H1 (cell line): ENCODE results near the gene HSPA1L. TPM values are rescaled to one million over a fixed set of nuclear protein-coding genes. Genes with fewer than 3 reads are reported as not detected.
"Not testable (repeated sequence)": the region's sequence is repeated elsewhere in the genome, so short reads cannot be mapped to it uniquely, and the experiment has no call there.

Experiments
- CTCF ChIA-PET: fragments of 300-600 bp; sonication (Branson Sonifier 250); formaldehyde crosslinking; loops from one replicate; lab custom pipeline; 2021; ENCODE audit not compliant: partially characterized antibody; lab: Charles Lee
- POLR2A ChIA-PET: fragments of 300-600 bp; sonication (Branson Sonifier 250); formaldehyde crosslinking; loops from one replicate; lab custom pipeline; 2021; ENCODE audit warnings: inconsistent platforms; ENCODE audit not compliant: partially characterized antibody; lab: Charles Lee
- DNase-seq, 2 experiments: peaks; one replicate each; pipeline versions ENCODE4 v3.0.0 to v3.0.0-alpha.2; 2010 to 2022; ENCODE audit warnings: low spot score in 2 of 2, low read depth in 1 of 2, mixed read lengths in 1 of 2
- FAIRE-seq: peaks from 2 replicates; lab custom pipeline; 2011; peaks lifted over from hg19 to GRCh38; lab: Jason Lieb, UNC
- H2AFZ ChIP-seq: 2 replicates; pipeline ENCODE4 v1.8.1; 2012; ENCODE audit warnings: low read length, inconsistent platforms
- H2AK5ac ChIP-seq: 2 replicates; pipeline ENCODE4 v1.6.1; 2013; ENCODE audit warnings: low read depth, low read length
- H2BK120ac ChIP-seq: replicated peaks from 2 replicates; pipeline ENCODE3; 2013; ENCODE audit warnings: low read depth, low read length, inconsistent platforms
- H2BK12ac ChIP-seq: 2 replicates; pipeline ENCODE4 v1.6.1; 2013; ENCODE audit warnings: low read depth, low read length
- H2BK15ac ChIP-seq: 2 replicates; pipeline ENCODE4 v1.6.1; 2013; ENCODE audit warnings: low read length
- H2BK20ac ChIP-seq: 2 replicates; pipeline ENCODE4 v1.6.1; 2013; ENCODE audit warnings: low read length
- H2BK5ac ChIP-seq: 2 replicates; pipeline ENCODE4 v1.6.1; 2013; ENCODE audit warnings: low read depth, low read length
- H3K14ac ChIP-seq: 2 replicates; pipeline ENCODE4 v1.6.1; 2013; ENCODE audit warnings: inconsistent platforms; ENCODE audit not compliant: insufficient read length
- H3K18ac ChIP-seq: 2 replicates; pipeline ENCODE4 v1.6.1; 2013; ENCODE audit warnings: low read length; ENCODE audit errors: extremely low read depth
- H3K23ac ChIP-seq: 2 replicates; pipeline ENCODE4 v1.6.1; 2013; ENCODE audit warnings: inconsistent platforms; ENCODE audit not compliant: insufficient read length
- H3K23me2 ChIP-seq: 2 replicates; pipeline ENCODE4 v1.6.1; 2013; ENCODE audit warnings: low read depth, low read length
- H3K27ac ChIP-seq: 2 replicates; pipeline ENCODE4 v1.6.1; 2011; ENCODE audit warnings: low read depth, low read length, inconsistent platforms
- H3K27me3 ChIP-seq, 4 experiments: replicated peaks in 1 of 4; 1 replicate in 1 of 4; 2 replicates in 3 of 4; pipeline versions ENCODE4 v1.6.1 to v1.8.1; 2011 to 2013; ENCODE audit warnings: low read length in 3 of 4, mild to moderate bottlenecking in 3 of 4, inconsistent platforms in 2 of 4, mixed read lengths in 2 of 4, moderate library complexity in 1 of 4; ENCODE audit not compliant: control insufficient read depth in 3 of 4, insufficient read depth in 3 of 4; ENCODE audit errors: extremely low read depth in 1 of 4
- H3K36me3 ChIP-seq, 4 experiments: 2 replicates each; pipeline versions ENCODE4 v1.6.1 to v1.8.1; 2011 to 2013; ENCODE audit warnings: mild to moderate bottlenecking in 4 of 4, low read length in 3 of 4, moderate library complexity in 2 of 4, control low read depth in 1 of 4, inconsistent platforms in 1 of 4; ENCODE audit not compliant: insufficient read depth in 4 of 4, control insufficient read depth in 2 of 4
- H3K4ac ChIP-seq: replicated peaks from 2 replicates; pipeline ENCODE3; 2013; ENCODE audit warnings: low read length, low read depth, mixed read lengths, inconsistent platforms; ENCODE audit not compliant: insufficient read length
- H3K4me1 ChIP-seq, 4 experiments: replicated peaks in 1 of 4; 1 replicate in 1 of 4; 2 replicates in 3 of 4; pipeline versions ENCODE4 v1.6.1 to v1.8.1; 2011 to 2013; ENCODE audit warnings: low read length in 3 of 4, inconsistent platforms in 2 of 4, mixed read lengths in 1 of 4; ENCODE audit not compliant: insufficient read depth in 4 of 4, control insufficient read depth in 3 of 4
- H3K4me2 ChIP-seq, 2 experiments: 2 replicates each; pipeline versions ENCODE4 v1.6.1 to v1.8.1; 2011 to 2013; ENCODE audit warnings: low read depth in 2 of 2, low read length in 2 of 2, control low read depth in 1 of 2, inconsistent platforms in 1 of 2, mild to moderate bottlenecking in 1 of 2; ENCODE audit not compliant: insufficient read depth in 1 of 2
- H3K4me3 ChIP-seq, 4 experiments: fragments of 200-600, 300-600 bp in 1 of 4; sonication (generic), shearing (Covaris generic), sonication (Bioruptor Twin) in 1 of 4; 2 replicates each; pipeline versions ENCODE4 v1.5.1 to v1.8.1; 2011 to 2016; ENCODE audit warnings: low read length in 4 of 4, low read depth in 3 of 4, control low read depth in 2 of 4, inconsistent platforms in 2 of 4, mild to moderate bottlenecking in 2 of 4, mixed read lengths in 1 of 4, moderate library complexity in 1 of 4; ENCODE audit not compliant: insufficient read depth in 2 of 4; ENCODE audit errors: extremely low read depth in 1 of 4
- H3K56ac ChIP-seq: replicated peaks from 2 replicates; pipeline ENCODE3; 2013; ENCODE audit warnings: low read depth, mild to moderate bottlenecking, mixed read lengths, low read length, inconsistent platforms; ENCODE audit not compliant: insufficient read length
- H3K79me1 ChIP-seq: 2 replicates; pipeline ENCODE4 v1.6.1; 2013; ENCODE audit warnings: low read depth, low read length, control low read depth
- H3K79me2 ChIP-seq, 2 experiments: 2 replicates each; pipeline versions ENCODE4 v1.6.1 to v1.8.1; 2012 to 2013; ENCODE audit warnings: low read length in 2 of 2, mild to moderate bottlenecking in 2 of 2, inconsistent platforms in 1 of 2; ENCODE audit not compliant: insufficient read depth in 2 of 2, control insufficient read depth in 1 of 2
- H3K9ac ChIP-seq, 4 experiments: replicated peaks in 1 of 4; 1 replicate in 1 of 4; 2 replicates in 3 of 4; pipeline versions ENCODE4 v1.6.1 to v1.8.1; 2011 to 2013; ENCODE audit warnings: low read depth in 3 of 4, low read length in 3 of 4, control low read depth in 2 of 4, mild to moderate bottlenecking in 2 of 4, moderate library complexity in 2 of 4, inconsistent platforms in 1 of 4; ENCODE audit errors: extremely low read depth in 1 of 4
- H3K9me3 ChIP-seq, 2 experiments: 2 replicates each; pipeline versions ENCODE4 v1.6.1 to v1.8.1; 2012 to 2013; ENCODE audit warnings: mild to moderate bottlenecking in 2 of 2, moderate library complexity in 2 of 2, control low read depth in 1 of 2, inconsistent platforms in 1 of 2, low read depth in 1 of 2, low read length in 1 of 2, mixed read lengths in 1 of 2; ENCODE audit not compliant: insufficient read depth in 2 of 2
- H4K20me1 ChIP-seq, 2 experiments: replicated peaks in 1 of 2; 2 replicates each; pipeline versions ENCODE3 to v1.8.1; 2011 to 2013; ENCODE audit warnings: inconsistent platforms in 2 of 2, low read length in 2 of 2, mild to moderate bottlenecking in 1 of 2; ENCODE audit not compliant: insufficient read depth in 2 of 2, control insufficient read depth in 1 of 2
- H4K5ac ChIP-seq: 2 replicates; pipeline ENCODE4 v1.6.1; 2013; ENCODE audit warnings: low read length, low read depth, mixed read lengths, inconsistent platforms; ENCODE audit not compliant: insufficient read length
- H4K8ac ChIP-seq: 2 replicates; pipeline ENCODE4 v1.8.0; 2013; ENCODE audit warnings: mild to moderate bottlenecking, moderate library complexity, low read length, inconsistent platforms; ENCODE audit not compliant: insufficient read depth; ENCODE audit errors: extremely low read depth
- H4K91ac ChIP-seq: replicated peaks from 2 replicates; pipeline ENCODE3; 2013; ENCODE audit warnings: low read length, mixed read lengths, inconsistent platforms; ENCODE audit not compliant: insufficient read length
- WGBS, 2 experiments: shearing (Covaris generic) in 1 of 2; methylation state at CpG; one replicate each; pipeline versions ENCODE4 v1.1.6 to v1.1.7; 2013 to 2015; ENCODE audit warnings: low lambda C conversion rate in 2 of 2, mixed read lengths in 2 of 2, inconsistent platforms in 1 of 2, low coverage in 1 of 2, missing lambda C conversion rate in 1 of 2; ENCODE audit not compliant: insufficient replicate concordance in 2 of 2, insufficient coverage in 1 of 2, insufficient read length in 1 of 2; ENCODE audit errors: extremely low coverage in 1 of 2, missing lambda C conversion rate in 1 of 2; 5-methylcytosine and 5-hydroxymethylcytosine counted together
- polyA plus RNA-seq, 7 experiments: library from polyadenylated mRNA; depleted of rRNA in 3 of 7; stranded (reverse) in 5 of 7; unstranded in 2 of 7; fragments of >200 nt in 5 of 7; fragments of 200-250 nt in 2 of 7; gene quantifications; 1 replicate in 5 of 7; 2 replicates in 1 of 7; 4 replicates in 1 of 7; pipeline versions ENCODE4 v1.2.1 to v1.2.3, GENCODE V29; 2011 to 2013; ENCODE audit warnings: missing spikeins in 2 of 7, mixed read lengths in 2 of 7
- total RNA-seq: library from RNA; stranded (reverse); fragmentation: NEBNext Ultra II Directional; extraction: Animal tissue kit (Norgen Biotek cat#: 25700); gene quantifications from 2 replicates; pipeline ENCODE4 v1.2.1, GENCODE V29; 2021
- TF ChIP-seq, protein P1 (sequence below): IDR thresholded peaks from 2 replicates; pipeline ENCODE4 v1.6.1; 2012; ENCODE audit warnings: inconsistent platforms

HSPA1L gene
- total and polyA plus RNA-seq, 2 of the 8 experiments (the other 6 are each of a cell fraction or from before 2014, with no cell fraction given), result 1.00 to 1.9 TPM

DNA sequence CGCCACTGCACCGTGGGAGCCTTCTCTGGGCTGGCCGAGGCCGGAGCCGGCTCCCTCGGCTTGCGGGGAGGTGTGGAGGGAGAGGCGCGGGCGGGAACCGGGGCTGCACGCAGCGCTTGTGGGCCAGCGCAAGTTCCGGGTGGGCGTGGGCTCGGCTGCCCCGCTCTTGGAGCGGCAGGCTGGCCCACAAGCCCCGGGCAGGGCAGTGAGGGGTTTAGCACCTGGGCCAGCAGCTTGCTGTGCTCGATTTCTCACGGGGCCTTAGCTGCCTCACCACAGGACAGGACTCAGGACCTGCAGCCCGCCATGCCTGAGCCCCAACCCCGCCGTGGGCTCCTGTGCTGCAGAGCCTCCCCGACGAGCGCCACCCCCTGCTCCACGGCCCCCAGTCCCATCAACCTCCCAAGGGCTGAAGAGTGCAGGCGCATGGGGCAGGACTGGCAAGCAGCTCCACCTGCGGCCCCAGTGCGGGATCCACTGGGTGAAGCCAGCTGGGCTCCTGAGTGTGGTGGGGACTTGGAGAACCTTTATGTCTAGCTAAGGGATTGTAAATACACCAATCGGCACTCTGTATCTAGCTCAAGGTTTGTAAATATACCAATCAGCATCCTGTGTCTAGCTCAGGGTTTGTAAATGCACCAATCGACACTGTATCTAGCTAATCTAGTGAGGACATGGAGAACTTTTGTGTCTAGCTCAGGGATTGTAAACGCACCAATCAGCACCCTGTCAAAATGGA lies 37.1 kb upstream of the HSPA1L start:
- H3K36me3 ChIP-seq, H2BK20ac ChIP-seq, FAIRE-seq, DNase-seq, H4K5ac ChIP-seq, H4K91ac ChIP-seq, H3K18ac ChIP-seq, H3K4me1 ChIP-seq, H3K23ac ChIP-seq, H3K4me3 ChIP-seq, H3K14ac ChIP-seq, H3K79me1 ChIP-seq, H3K9ac ChIP-seq, H2BK15ac ChIP-seq, H2AK5ac ChIP-seq, H2BK12ac ChIP-seq, H3K9me3 ChIP-seq, H3K27ac ChIP-seq, H4K8ac ChIP-seq, H2AFZ ChIP-seq, H3K23me2 ChIP-seq, H3K56ac ChIP-seq, H3K27me3 ChIP-seq, H3K4ac ChIP-seq, H3K79me2 ChIP-seq, H4K20me1 ChIP-seq, H2BK120ac ChIP-seq, H2BK5ac ChIP-seq: not testable (repeated sequence)
- 85% methylated on average over 21 of the region's 35 CpGs; no CpG with 5 or more reads in 1 of the 2 experiments for WGBS, 2 experiments
- H3K4me2 ChIP-seq, result peak overlapping the region; percentile 7 to 34; a peak in 2 of 4 replicates
- TF ChIP-seq, protein P1, sequence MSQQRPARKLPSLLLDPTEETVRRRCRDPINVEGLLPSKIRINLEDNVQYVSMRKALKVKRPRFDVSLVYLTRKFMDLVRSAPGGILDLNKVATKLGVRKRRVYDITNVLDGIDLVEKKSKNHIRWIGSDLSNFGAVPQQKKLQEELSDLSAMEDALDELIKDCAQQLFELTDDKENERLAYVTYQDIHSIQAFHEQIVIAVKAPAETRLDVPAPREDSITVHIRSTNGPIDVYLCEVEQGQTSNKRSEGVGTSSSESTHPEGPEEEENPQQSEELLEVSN, result peak; percentile 56; the same call in 1 of the 2 replicates
- ChIA-PET POLR2A (interaction anchor here (0.6 to 12.6 kb wide), 6 partner anchors 9 to 702 kb away, joined by 3 to 189 read pairs (median 8); partner anchors contain the start of gene NEU1), CTCF (interaction anchor here (1.2 to 1.3 kb wide), 2 partner anchors 10 to 22 kb away, joined by 4 to 5 read pairs; partner anchors contain the start of gene NEU1)
